Hepatocyte (in vitro differentiated cells): ENCODE measurements around the gene RASGRF2. TPM values are rescaled to one million over a fixed set of nuclear protein-coding genes. Genes with fewer than 3 reads are reported as not detected.

Source experiments
- DNase-seq: peaks from one replicate; pipeline ENCODE4 v3.0.0-alpha.2; 2016; ENCODE audit warnings: low spot score
- H2AFZ ChIP-seq: fragments of 200-600 bp; sonication (generic); 2 replicates; pipeline ENCODE4 v1.6.0; 2016; ENCODE audit warnings: antibody characterized with exemption, mild to moderate bottlenecking
- H3K27ac ChIP-seq: fragments of 200-600 bp; sonication (generic); 2 replicates; pipeline ENCODE4 v1.5.1; 2016; ENCODE audit warnings: mild to moderate bottlenecking
- H3K27me3 ChIP-seq: fragments of 200-600 bp; sonication (generic); 2 replicates; pipeline ENCODE4 v1.6.1; 2016
- H3K36me3 ChIP-seq: fragments of 200-600 bp; sonication (generic); replicated peaks from 2 replicates; pipeline ENCODE4 v1.5.1; 2016; ENCODE audit warnings: low read depth; ENCODE audit not compliant: insufficient read depth
- H3K4me1 ChIP-seq: fragments of 200-600 bp; sonication (generic); 2 replicates; pipeline ENCODE4 v1.5.1; 2016; ENCODE audit warnings: mild to moderate bottlenecking, moderate library complexity; ENCODE audit not compliant: insufficient read depth
- H3K4me2 ChIP-seq: fragments of 200-600 bp; sonication (generic); 2 replicates; pipeline ENCODE4 v1.6.0; 2016
- H3K4me3 ChIP-seq: fragments of 200-600 bp; sonication (generic); 2 replicates; pipeline ENCODE4 v1.5.1; 2016; ENCODE audit warnings: mild to moderate bottlenecking
- H3K79me2 ChIP-seq: fragments of 200-600 bp; sonication (generic); 2 replicates; pipeline ENCODE4 v1.6.0; 2017; ENCODE audit warnings: mild to moderate bottlenecking
- H3K9me2 ChIP-seq: fragments of 200-600 bp; sonication (generic); replicated peaks from 2 replicates; pipeline ENCODE4 v1.6.0; 2017; ENCODE audit warnings: mild to moderate bottlenecking; ENCODE audit not compliant: insufficient read depth
- H3K9me3 ChIP-seq: fragments of 200-600 bp; sonication (generic); 2 replicates; pipeline ENCODE4 v1.5.1; 2016; ENCODE audit warnings: low read depth, mild to moderate bottlenecking
- H4K20me1 ChIP-seq: fragments of 200-600 bp; sonication (generic); 2 replicates; pipeline ENCODE4 v1.6.0; 2016; ENCODE audit warnings: mild to moderate bottlenecking; ENCODE audit not compliant: insufficient read depth, poor library complexity, severe bottlenecking
- CTCF ChIP-seq: fragments of 200-600 bp; sonication (generic); IDR thresholded peaks from 2 replicates; pipeline ENCODE4 v1.5.1; 2016; ENCODE audit warnings: antibody characterized with exemption, mild to moderate bottlenecking; ENCODE audit not compliant: poor library complexity
- EZH2 ChIP-seq: fragments of 200-600 bp; sonication (generic); IDR thresholded peaks from 2 replicates; pipeline ENCODE4 v1.6.1; 2016; ENCODE audit warnings: antibody characterized with exemption, mild to moderate bottlenecking, borderline replicate concordance
- EZH2phosphoT487 ChIP-seq: fragments of 200-600 bp; sonication (generic); IDR thresholded peaks from one replicate; pipeline ENCODE4 v1.6.1; 2018; ENCODE audit warnings: antibody characterized with exemption, mild to moderate bottlenecking, low read depth, moderate library complexity; ENCODE audit not compliant: unreplicated experiment, severe bottlenecking
- WGBS: methylation state at CpG from one replicate; pipeline ENCODE4 v1.1.6; 2016; ENCODE audit warnings: low lambda C conversion rate; ENCODE audit errors: missing lambda C conversion rate; 5-methylcytosine and 5-hydroxymethylcytosine counted together
- polyA plus RNA-seq: library from polyadenylated mRNA; unstranded; fragments of >200 nt; fragmentation: Nextera tagmentation; extraction: Ambion mirVana; gene quantifications from 2 replicates; pipeline ENCODE4 v1.2.1, GENCODE V29; 2016
- total RNA-seq: library from RNA; depleted of rRNA; stranded (reverse); fragments of >200 nt; gene quantifications from 2 replicates; pipeline ENCODE4 v1.2.3, GENCODE V29; 2014

The RASGRF2 gene
- total and polyA plus RNA-seq, 2 experiments from 2014 or later: 2.0 to 3.3 TPM

GRCh38 chr5:81097713-81098112, 137.6 kb downstream of the RASGRF2 start:
- Histone ChIP-seq H2AFZ (no peak overlapping the region), H3K27ac (no peak overlapping the region), H3K4me2 (no peak overlapping the region), H3K4me1 (no peaks in the 10 kb centered on the region), H3K36me3 (no peaks in the 10 kb centered on the region), H3K79me2 (no peaks in the 10 kb centered on the region), H3K9me3 (no peaks in the 10 kb centered on the region), H3K27me3 (no peaks in the 10 kb centered on the region), H4K20me1 (no peaks in the 10 kb centered on the region), H3K4me3 (no peak overlapping the region), H3K9me2 (no peaks in the 10 kb centered on the region)
- 76% methylated on average over 3 of the region's 3 CpGs for WGBS
- TF ChIP-seq EZH2 (no peak), CTCF (no peak), EZH2phosphoT487 (no peak)
- no peak for DNase-seq

GRCh38 chr5:81105261-81105877, 145.2 kb downstream of the RASGRF2 start:
- H3K9me3 ChIP-seq: no peaks in the 10 kb centered on the region
- TF ChIP-seq EZH2 (no peak), EZH2phosphoT487 (no peak), CTCF (no peak)
- no peaks in the 10 kb centered on the region for H3K36me3 ChIP-seq
- H3K4me1 ChIP-seq: no peaks in the 10 kb centered on the region
- no peak overlapping the region for H2AFZ ChIP-seq
- no peak overlapping the region for H3K27ac ChIP-seq
- H3K4me3 ChIP-seq: no peak overlapping the region
- H4K20me1 ChIP-seq: no peaks in the 10 kb centered on the region
- no peaks in the 10 kb centered on the region for H3K27me3 ChIP-seq
- H3K79me2 ChIP-seq: no peaks in the 10 kb centered on the region
- no peak overlapping the region for H3K4me2 ChIP-seq
- no peak for DNase-seq
- no peaks in the 10 kb centered on the region for H3K9me2 ChIP-seq
- WGBS: 97% methylated on average over 5 of the region's 5 CpGs

GRCh38 chr5:81115261-81115660, 155.1 kb downstream of the RASGRF2 start:
- H3K27ac ChIP-seq: no peak overlapping the region
- no peaks in the 10 kb centered on the region for H3K27me3 ChIP-seq
- H3K36me3 ChIP-seq: no peaks in the 10 kb centered on the region
- DNase-seq: no peak
- no peaks in the 10 kb centered on the region for H3K9me2 ChIP-seq
- 87% methylated on average over 4 of the region's 4 CpGs for WGBS
- no peaks in the 10 kb centered on the region for H3K4me1 ChIP-seq
- no peaks in the 10 kb centered on the region for H3K9me3 ChIP-seq
- H3K4me2 ChIP-seq: no peak overlapping the region
- no peaks in the 10 kb centered on the region for H3K79me2 ChIP-seq
- H4K20me1 ChIP-seq: no peaks in the 10 kb centered on the region
- no peak overlapping the region for H3K4me3 ChIP-seq
- TF ChIP-seq CTCF (no peak), EZH2phosphoT487 (no peak), EZH2 (no peak)
- H2AFZ ChIP-seq: no peak overlapping the region
